ENCODE results near the gene ST6GALNAC4. TPM values are rescaled to one million over a fixed set of nuclear protein-coding genes. Genes with fewer than 3 reads are reported as not detected.

Gene ST6GALNAC4
- total and polyA plus RNA-seq, 9 of the 15 experiments (the other 6 are each of a cell fraction or from before 2014, with no cell fraction given), result 2.6 to 43.1 (median 15.4) TPM

- no peak for TF ChIP-seq FOXO4 (CRISPR knock-in tag; IDR thresholded peaks at IDR 0.05)
- TF ChIP-seq ZNF212 (CRISPR knock-in tag; IDR thresholded peaks at IDR 0.05), result no peak
- TF ChIP-seq TAF15 (IDR thresholded peaks at IDR 0.05; ENCODE audit: low read depth, low read length), result no peak
- TF ChIP-seq SRSF1 (IDR thresholded peaks at IDR 0.05; ENCODE audit: low read depth, low read length), result peak; percentile 53; the same call in 1 of the 2 replicates
- no peak for TF ChIP-seq ZNF592 (IDR thresholded peaks at IDR 0.05)
- no peak for TF ChIP-seq MCM7 (IDR thresholded peaks at IDR 0.05)
- TF ChIP-seq RFX1 (IDR thresholded peaks at IDR 0.05), result no peak
- TF ChIP-seq EZH2 (IDR thresholded peaks at IDR 0.05; ENCODE audit: borderline replicate concordance, low read depth, low read length), result no peak
- TF ChIP-seq ZNF175 (CRISPR knock-in tag; IDR thresholded peaks at IDR 0.05; ENCODE audit: low read depth), result peak; percentile 91
- peak; percentile 88 for TF ChIP-seq SPI1 (IDR thresholded peaks at IDR 0.05; ENCODE audit: borderline replicate concordance, low read depth, low read length)
- no peak for TF ChIP-seq HOXB6 (CRISPR knock-in tag; IDR thresholded peaks at IDR 0.05; ENCODE audit: borderline replicate concordance)
- no peak for TF ChIP-seq NCOR1 (IDR thresholded peaks at IDR 0.05)
- peak; percentile 84 for TF ChIP-seq PKNOX1 (IDR thresholded peaks at IDR 0.05)
- no peak for TF ChIP-seq ARID3A (IDR thresholded peaks at IDR 0.05; ENCODE audit: borderline replicate concordance, low read depth, low read length)
- no peak for TF ChIP-seq ZBED1 (IDR thresholded peaks at IDR 0.05)
- TF ChIP-seq ZNF121 (CRISPR knock-in tag; conservative IDR thresholded peaks at IDR 0.05), result no peak
- peak; percentile 86 for TF ChIP-seq FOXP1 (CRISPR knock-in tag; IDR thresholded peaks at IDR 0.05)
- no peak for TF ChIP-seq PRMT5 (CRISPR knock-in tag; IDR thresholded peaks at IDR 0.05)
- no peak for TF ChIP-seq CHD4 (IDR thresholded peaks at IDR 0.05; ENCODE audit: insufficient read depth, insufficient replicate concordance, low read depth, low read length, poor library complexity, severe bottlenecking)
Measured at GRCh38 chr9:127862075-127863011, 54.5 kb downstream of the ST6GALNAC4 start (continued).
